MM.1S (cell line): ENCODE measurements around the gene PTPRD.

Experiments
- EZH2 ChIP-seq: fragments of 300-600 bp; sonication (generic); optimal IDR thresholded peaks from 2 replicates; pipeline ENCODE3; 2017; ENCODE audit warnings: low read depth, mild to moderate bottlenecking, antibody characterized with exemption, low read length, mixed read lengths
- EZH2phosphoT487 ChIP-seq: fragments of 300-600 bp; sonication (generic); IDR thresholded peaks from 2 replicates; pipeline ENCODE4 v1.6.1; 2018; ENCODE audit warnings: antibody characterized with exemption, low read length
- TF ChIP-seq, protein P1 (sequence below): fragments of 300-600 bp; sonication (generic); IDR thresholded peaks from 2 replicates; pipeline ENCODE4 v1.5.1; 2016; ENCODE audit warnings: antibody characterized with exemption, low read length, mixed read lengths

DNA sequence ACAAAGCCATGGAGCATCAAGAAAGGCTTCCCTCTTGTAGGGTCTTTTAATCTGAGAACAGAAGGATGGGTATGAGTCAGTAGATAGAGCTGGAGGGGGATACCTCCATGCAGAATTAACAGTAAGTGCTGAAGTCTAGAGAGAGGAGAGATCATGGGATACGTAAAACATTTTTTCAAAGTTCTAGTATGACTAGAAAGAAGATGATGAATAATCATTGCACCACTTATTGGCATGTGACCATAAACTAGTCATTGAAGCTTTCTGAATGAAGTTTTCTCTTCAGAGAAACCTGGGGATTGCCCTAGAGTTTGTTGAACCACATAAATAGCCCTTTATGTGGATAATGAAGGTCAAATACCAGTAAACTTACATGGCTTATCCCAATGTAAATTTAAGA, 48.6 kb upstream of the PTPRD start:
- TF ChIP-seq EZH2 = no peak
- TF ChIP-seq, protein P1, sequence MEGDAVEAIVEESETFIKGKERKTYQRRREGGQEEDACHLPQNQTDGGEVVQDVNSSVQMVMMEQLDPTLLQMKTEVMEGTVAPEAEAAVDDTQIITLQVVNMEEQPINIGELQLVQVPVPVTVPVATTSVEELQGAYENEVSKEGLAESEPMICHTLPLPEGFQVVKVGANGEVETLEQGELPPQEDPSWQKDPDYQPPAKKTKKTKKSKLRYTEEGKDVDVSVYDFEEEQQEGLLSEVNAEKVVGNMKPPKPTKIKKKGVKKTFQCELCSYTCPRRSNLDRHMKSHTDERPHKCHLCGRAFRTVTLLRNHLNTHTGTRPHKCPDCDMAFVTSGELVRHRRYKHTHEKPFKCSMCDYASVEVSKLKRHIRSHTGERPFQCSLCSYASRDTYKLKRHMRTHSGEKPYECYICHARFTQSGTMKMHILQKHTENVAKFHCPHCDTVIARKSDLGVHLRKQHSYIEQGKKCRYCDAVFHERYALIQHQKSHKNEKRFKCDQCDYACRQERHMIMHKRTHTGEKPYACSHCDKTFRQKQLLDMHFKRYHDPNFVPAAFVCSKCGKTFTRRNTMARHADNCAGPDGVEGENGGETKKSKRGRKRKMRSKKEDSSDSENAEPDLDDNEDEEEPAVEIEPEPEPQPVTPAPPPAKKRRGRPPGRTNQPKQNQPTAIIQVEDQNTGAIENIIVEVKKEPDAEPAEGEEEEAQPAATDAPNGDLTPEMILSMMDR = no peak
- no peak for TF ChIP-seq EZH2phosphoT487
